GM12878 (cell line): Measurements from ENCODE around the gene GMDS. TPM values are rescaled to one million over a fixed set of nuclear protein-coding genes. Genes with fewer than 3 reads are reported as not detected.
A peak's percentile ranks its signal among the peaks of the same experiment; 100 is the strongest.

Experiments
- ATAC-seq: fragments of 200-7000 bp; cut with Tn5 transposase; 3 replicates; pipeline ENCODE4 v1.9.1; 2020; ENCODE audit warnings: mild to moderate bottlenecking, moderate library complexity
- BruUV-seq: library from RNA; stranded (reverse); fragments of 400-500 nt; replicated peaks from 2 replicates; lab custom pipeline; 2021; lab: Mats Ljungman, UMichigan
- CTCF ChIA-PET: fragments of 300-600 bp; sonication (Branson Sonifier 250); formaldehyde crosslinking; extraction: SDS; loops from one replicate; lab custom pipeline; 2021; ENCODE audit warnings: inconsistent platforms; lab: Yijun Ruan, JAX
- POLR2A ChIA-PET: fragments of 350-600 bp; formaldehyde crosslinking; extraction: SDS; loops from one replicate; lab custom pipeline; 2021; ENCODE audit warnings: inconsistent platforms; lab: Charles Lee
- RAD21 ChIA-PET: fragments of 300-600 bp; sonication (Branson Sonifier 250); formaldehyde crosslinking; loops from one replicate; lab custom pipeline; 2023; ENCODE audit warnings: antibody characterized with exemption; ENCODE audit not compliant: unreplicated experiment; lab: Charles Lee
- SMC1A ChIA-PET: fragments of 300-600 bp; sonication (Branson Sonifier 250); formaldehyde crosslinking; loops from one replicate; lab custom pipeline; 2023; ENCODE audit not compliant: unreplicated experiment, uncharacterized antibody; lab: Charles Lee
- DNase-seq: peaks from one replicate; pipeline ENCODE4 v3.0.0-alpha.2; 2011; ENCODE audit warnings: low read depth, low spot score
- FAIRE-seq: peaks from 3 replicates; lab custom pipeline; 2011; peaks lifted over from hg19 to GRCh38; lab: Jason Lieb, UNC
- H2AFZ ChIP-seq: 2 replicates; pipeline ENCODE4 v1.6.0; 2011; ENCODE audit warnings: low read depth, low read length, control low read depth; ENCODE audit not compliant: control insufficient read depth
- H3K27ac ChIP-seq: 2 replicates; pipeline ENCODE4 v1.5.1; 2011; ENCODE audit warnings: control low read depth; ENCODE audit not compliant: control insufficient read depth, insufficient read depth
- H3K27me3 ChIP-seq, 2 experiments: replicated peaks in 1 of 2; 2 replicates each; pipeline versions ENCODE4 v1.6.0 to v1.6.1; 2011; ENCODE audit warnings: low read length in 1 of 2; ENCODE audit not compliant: control insufficient read depth in 2 of 2, insufficient read depth in 2 of 2
- H3K36me3 ChIP-seq, 2 experiments: 2 replicates each; pipeline ENCODE4 v1.5.1; 2011; ENCODE audit warnings: low read length in 1 of 2; ENCODE audit not compliant: control insufficient read depth in 2 of 2, insufficient read depth in 2 of 2
- H3K4me1 ChIP-seq: 2 replicates; pipeline ENCODE4 v1.6.1; 2011; ENCODE audit warnings: mild to moderate bottlenecking, low read length, moderate library complexity, mixed read lengths; ENCODE audit not compliant: control insufficient read depth, insufficient read depth
- H3K4me2 ChIP-seq: 2 replicates; pipeline ENCODE4 v1.6.0; 2011; ENCODE audit warnings: control low read depth; ENCODE audit not compliant: control insufficient read depth, insufficient read depth
- H3K4me3 ChIP-seq: fragments of 200-600 bp; sonication (generic); 2 replicates; pipeline ENCODE4 v1.5.1; 2016
- H3K79me2 ChIP-seq: 2 replicates; pipeline ENCODE4 v1.6.0; 2011; ENCODE audit warnings: low read length; ENCODE audit not compliant: control insufficient read depth, insufficient read depth
- H3K9ac ChIP-seq: 2 replicates; pipeline ENCODE4 v1.8.0; 2011; ENCODE audit warnings: low read length, control low read depth, mixed read lengths; ENCODE audit not compliant: control insufficient read depth, insufficient read depth
- H3K9me3 ChIP-seq: replicated peaks from 3 replicates; pipeline ENCODE4 v1.5.1; 2011; ENCODE audit warnings: mild to moderate bottlenecking, low read length; ENCODE audit not compliant: control insufficient read depth, insufficient read depth
- H4K20me1 ChIP-seq: 2 replicates; pipeline ENCODE4 v1.6.0; 2011; ENCODE audit not compliant: control insufficient read depth, insufficient read depth
- ATF7 ChIP-seq: fragments of 450-650 bp; IDR thresholded peaks from 2 replicates; pipeline ENCODE4 v1.6.1; 2016; ENCODE audit warnings: low read depth, mild to moderate bottlenecking
- BACH1 ChIP-seq: fragments of 450-650 bp; IDR thresholded peaks from 2 replicates; pipeline ENCODE4 v1.6.1; 2017; ENCODE audit warnings: mild to moderate bottlenecking, borderline replicate concordance
- BCL3 ChIP-seq: IDR thresholded peaks from 2 replicates; pipeline ENCODE4 v1.6.1; 2011; ENCODE audit warnings: borderline replicate concordance, low read depth, mild to moderate bottlenecking, moderate library complexity, low read length; ENCODE audit not compliant: insufficient read depth, poor library complexity, severe bottlenecking
- FOXK2 ChIP-seq: fragments of 450-650 bp; IDR thresholded peaks from 2 replicates; pipeline ENCODE4 v1.6.1; 2017; ENCODE audit warnings: mild to moderate bottlenecking, moderate library complexity
- GABPA ChIP-seq: IDR thresholded peaks from 2 replicates; pipeline ENCODE4 v1.6.1; 2014; ENCODE audit warnings: antibody characterized with exemption, low read depth, mild to moderate bottlenecking, inconsistent platforms
- HSF1 ChIP-seq: fragments of 150-350 bp; IDR thresholded peaks from 2 replicates; pipeline ENCODE4 v1.6.1; 2014; ENCODE audit warnings: mild to moderate bottlenecking, low read depth, low read length
- MAX ChIP-seq: IDR thresholded peaks from 2 replicates; pipeline ENCODE4 v1.6.1; 2012; ENCODE audit warnings: low read depth, low read length, improper control_type of control experiment
- MXI1 ChIP-seq: fragments of 150-350 bp; IDR thresholded peaks from 2 replicates; pipeline ENCODE4 v1.6.1; 2011; ENCODE audit warnings: low read depth, mild to moderate bottlenecking, inconsistent platforms, low read length, improper control_type of control experiment
- NBN ChIP-seq: fragments of 450-650 bp; IDR thresholded peaks from 2 replicates; pipeline ENCODE4 v1.6.1; 2016
- NR2C1 ChIP-seq: fragments of 450-650 bp; IDR thresholded peaks from 2 replicates; pipeline ENCODE4 v1.6.1; 2017; ENCODE audit warnings: antibody characterized with exemption, mild to moderate bottlenecking, moderate library complexity
- NR2C2 ChIP-seq: IDR thresholded peaks from 2 replicates; pipeline ENCODE4 v1.6.1; 2011; ENCODE audit warnings: borderline replicate concordance, low read depth; ENCODE audit not compliant: control insufficient read depth, insufficient read length
- POLR2A ChIP-seq: IDR thresholded peaks from 2 replicates; pipeline ENCODE4 v1.6.1; 2011; ENCODE audit warnings: low read depth, mild to moderate bottlenecking, low read length
- TCF12 ChIP-seq: IDR thresholded peaks from 2 replicates; pipeline ENCODE4 v1.6.1; 2011; ENCODE audit warnings: low read depth, mild to moderate bottlenecking, low read length
- USF1 ChIP-seq: IDR thresholded peaks from 2 replicates; pipeline ENCODE4 v1.6.1; 2011; ENCODE audit warnings: borderline replicate concordance, low read depth, mild to moderate bottlenecking, moderate library complexity, mixed read lengths, low read length; ENCODE audit not compliant: insufficient read depth; ENCODE audit errors: extremely low read length
- YBX1 ChIP-seq: fragments of 450-650 bp; IDR thresholded peaks from 2 replicates; pipeline ENCODE4 v1.6.1; 2016; ENCODE audit warnings: antibody characterized with exemption
- ZBTB40 ChIP-seq: fragments of 450-650 bp; IDR thresholded peaks from 2 replicates; pipeline ENCODE4 v1.6.1; 2016; ENCODE audit warnings: mild to moderate bottlenecking, moderate library complexity, borderline replicate concordance
- ZNF207 ChIP-seq: fragments of 450-650 bp; IDR thresholded peaks from 2 replicates; pipeline ENCODE4 v1.6.1; 2014; ENCODE audit warnings: antibody characterized with exemption, mild to moderate bottlenecking, borderline replicate concordance
- WGBS: methylation state at CpG from one replicate; pipeline ENCODE4 v1.1.6; 2016; ENCODE audit warnings: low lambda C conversion rate; ENCODE audit not compliant: insufficient replicate concordance, insufficient coverage; ENCODE audit errors: missing lambda C conversion rate; 5-methylcytosine and 5-hydroxymethylcytosine counted together
- in situ Hi-C: fragments of 300-500 bp; cut with MboI; formaldehyde crosslinking; loops from 9 replicates; pipeline ENCODE4 v1.14.3; 2018; ENCODE audit warnings: mixed read lengths
- intact Hi-C: fragments of 100-400 bp; cut with micrococcal nuclease; formaldehyde crosslinking; loops from one replicate; pipeline ENCODE4 v1.14.2; 2022; ENCODE audit not compliant: unreplicated experiment
- polyA plus RNA-seq, 11 experiments: library from polyadenylated mRNA; depleted of rRNA in 4 of 11; unstranded in 6 of 11; stranded (reverse) in 5 of 11; fragments of >200 nt; fragmentation: Nextera tagmentation in 4 of 11; fragmentation: Illumina TruSeq in 1 of 11; extraction: Ambion mirVana in 4 of 11; extraction: Trizol in 1 of 11; gene quantifications; 1 replicate in 1 of 11; 2 replicates in 10 of 11; pipeline versions ENCODE4 v1.2.1 to v1.2.3, GENCODE V29; 2011 to 2016; ENCODE audit warnings: inconsistent platforms in 2 of 11, missing spikeins in 2 of 11, low read depth in 1 of 11
- total RNA-seq, 4 experiments: library from RNA; depleted of rRNA in 3 of 4; stranded (reverse); fragments of >200 nt in 3 of 4; fragmentation: Illumina TruSeq in 1 of 4; extraction: Trizol in 1 of 4; gene quantifications; 2 replicates each; pipeline versions ENCODE4 v1.2.1 to v1.2.3, GENCODE V29; 2013 to 2021

Gene GMDS
- total and polyA plus RNA-seq, 10 of the 15 experiments (the other 5 are each of a cell fraction or from before 2014, with no cell fraction given) = 0.61 to 53.8 (median 29.3) TPM

- no peak for TF ChIP-seq BCL3
- TF ChIP-seq NBN = peak; percentile 22; the same call in 1 of the 2 replicates
- peak; percentile 52; the same call in 1 of the 2 replicates for TF ChIP-seq BACH1
- no peak for TF ChIP-seq ZBTB40
Measured at GRCh38 chr6:1665214-1665613, 580.2 kb downstream of the GMDS start (continued).

GRCh38 chr6:1664329-1664728 is 581.1 kb downstream of the GMDS start:
- Histone ChIP-seq H3K4me1 (peaks cover 15% of the 10 kb centered on the region), H2AFZ (no peak overlapping the region), H3K27ac (no peak overlapping the region), H4K20me1 (no peaks in the 10 kb centered on the region), H3K9ac (no peak overlapping the region), H3K79me2 (no peaks in the 10 kb centered on the region), H3K4me3 (no peak overlapping the region), H3K4me2 (no peak overlapping the region), H3K9me3 (no peaks in the 10 kb centered on the region), H3K36me3 (no peaks in the 10 kb centered on the region), H3K27me3 (no peaks in the 10 kb centered on the region)
- ChIA-PET POLR2A (no interaction called here), RAD21 (no interaction called here), SMC1A (no interaction called here), CTCF (no interaction called here)
- no peak for FAIRE-seq
- intact Hi-C loops (no loop called here), in situ Hi-C loops (no loop called here)
- no peak for ATAC-seq
- BruUV-seq = no TSS peak
- WGBS = 80% methylated on average over 6 of the region's 6 CpGs
- no peak for DNase-seq
- TF ChIP-seq ATF7 = no peak
- no peak for TF ChIP-seq HSF1
- no peak for TF ChIP-seq GABPA
- no peak for TF ChIP-seq FOXK2
- TF ChIP-seq NR2C1 = no peak
- no peak for TF ChIP-seq MAX
- TF ChIP-seq ZNF207 = no peak
- TF ChIP-seq NR2C2 = no peak
- no peak for TF ChIP-seq TCF12
- TF ChIP-seq USF1 = no peak
- no peak for TF ChIP-seq POLR2A
- no peak for TF ChIP-seq MXI1
- TF ChIP-seq YBX1 = no peak
